ENCODE results near the gene ERVFRD-1.

Gene ERVFRD-1

GRCh38 chr6:11080296-11080695 is 31.2 kb downstream of the ERVFRD-1 start:
- Histone ChIP-seq H3K4me2 (ENCODE audit: low read depth, low read length) (no peak overlapping the region), H3K4me1 (ENCODE audit: low read length) (no peaks in the 10 kb centered on the region), H2AFZ (ENCODE audit: low read length) (no peak overlapping the region), H3K4me3 (ENCODE audit: low read length) (no peak overlapping the region), H3K79me2 (ENCODE audit: low read length) (no peaks in the 10 kb centered on the region), H3K27me3 (replicated peaks; ENCODE audit: insufficient read depth, low read length) (no peaks in the 10 kb centered on the region), H3K9me2 (replicated peaks; ENCODE audit: insufficient read depth, low read length) (no peaks in the 10 kb centered on the region), H3K9me3 (replicated peaks; ENCODE audit: insufficient read depth, low read length) (no peaks in the 10 kb centered on the region), H3K36me3 (replicated peaks; ENCODE audit: insufficient read depth, low read length) (no peaks in the 10 kb centered on the region), H3K27ac (ENCODE audit: low read length) (no peak overlapping the region), H4K20me1 (ENCODE audit: insufficient read depth, low read length) (no peaks in the 10 kb centered on the region), H3F3A (ENCODE audit: insufficient read depth, low read length) (no peaks in the 10 kb centered on the region), H3K9ac (ENCODE audit: low read length) (no peak overlapping the region)
- DNase-seq: no peak
- TF ChIP-seq EZH2phosphoT487 (IDR thresholded peaks at IDR 0.05; ENCODE audit: low read length): no peak
- TF ChIP-seq EZH2 (optimal IDR thresholded peaks at IDR 0.05; ENCODE audit: low read depth, low read length): no peak
- TF ChIP-seq, protein P1, sequence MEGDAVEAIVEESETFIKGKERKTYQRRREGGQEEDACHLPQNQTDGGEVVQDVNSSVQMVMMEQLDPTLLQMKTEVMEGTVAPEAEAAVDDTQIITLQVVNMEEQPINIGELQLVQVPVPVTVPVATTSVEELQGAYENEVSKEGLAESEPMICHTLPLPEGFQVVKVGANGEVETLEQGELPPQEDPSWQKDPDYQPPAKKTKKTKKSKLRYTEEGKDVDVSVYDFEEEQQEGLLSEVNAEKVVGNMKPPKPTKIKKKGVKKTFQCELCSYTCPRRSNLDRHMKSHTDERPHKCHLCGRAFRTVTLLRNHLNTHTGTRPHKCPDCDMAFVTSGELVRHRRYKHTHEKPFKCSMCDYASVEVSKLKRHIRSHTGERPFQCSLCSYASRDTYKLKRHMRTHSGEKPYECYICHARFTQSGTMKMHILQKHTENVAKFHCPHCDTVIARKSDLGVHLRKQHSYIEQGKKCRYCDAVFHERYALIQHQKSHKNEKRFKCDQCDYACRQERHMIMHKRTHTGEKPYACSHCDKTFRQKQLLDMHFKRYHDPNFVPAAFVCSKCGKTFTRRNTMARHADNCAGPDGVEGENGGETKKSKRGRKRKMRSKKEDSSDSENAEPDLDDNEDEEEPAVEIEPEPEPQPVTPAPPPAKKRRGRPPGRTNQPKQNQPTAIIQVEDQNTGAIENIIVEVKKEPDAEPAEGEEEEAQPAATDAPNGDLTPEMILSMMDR (IDR thresholded peaks at IDR 0.05; ENCODE audit: low read length): no peak

- H2AFZ ChIP-seq (ENCODE audit: low read length): no peak overlapping the region
- no peaks in the 10 kb centered on the region for H4K20me1 ChIP-seq (ENCODE audit: insufficient read depth, low read length)
Measured at GRCh38 chr6:11078266-11078665, 33.3 kb downstream of the ERVFRD-1 start.

DNA sequence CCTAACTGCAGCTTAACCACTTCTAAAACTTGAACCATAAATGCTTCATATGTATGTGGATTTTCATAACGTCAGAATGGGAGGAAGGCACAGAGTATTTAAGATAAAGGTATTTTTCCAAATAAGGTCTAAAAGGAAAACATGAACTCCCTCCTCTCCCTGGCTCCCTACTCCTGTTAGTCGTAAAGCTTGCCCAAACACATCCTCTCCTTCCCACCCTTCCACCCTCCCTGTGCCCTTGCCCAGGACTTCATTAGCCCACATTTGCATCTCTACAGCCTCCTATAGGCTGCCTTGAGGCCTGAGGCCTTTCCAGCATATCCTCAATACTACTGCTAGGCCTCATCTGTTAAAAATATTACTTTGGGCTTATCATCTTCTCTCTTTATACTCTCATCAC is 35.0 kb downstream of the ERVFRD-1 start:
- Histone ChIP-seq H2AFZ (ENCODE audit: low read length) (no peak overlapping the region), H3K9me3 (replicated peaks; ENCODE audit: insufficient read depth, low read length) (no peaks in the 10 kb centered on the region), H3K27me3 (replicated peaks; ENCODE audit: insufficient read depth, low read length) (no peaks in the 10 kb centered on the region), H3K36me3 (replicated peaks; ENCODE audit: insufficient read depth, low read length) (no peaks in the 10 kb centered on the region), H4K20me1 (ENCODE audit: insufficient read depth, low read length) (no peaks in the 10 kb centered on the region), H3K4me2 (ENCODE audit: low read depth, low read length) (no peak overlapping the region), H3K4me1 (ENCODE audit: low read length) (no peaks in the 10 kb centered on the region), H3K79me2 (ENCODE audit: low read length) (no peaks in the 10 kb centered on the region), H3K9me2 (replicated peaks; ENCODE audit: insufficient read depth, low read length) (no peaks in the 10 kb centered on the region), H3K9ac (ENCODE audit: low read length) (no peak overlapping the region), H3K27ac (ENCODE audit: low read length) (no peak overlapping the region), H3K4me3 (ENCODE audit: low read length) (no peak overlapping the region), H3F3A (ENCODE audit: insufficient read depth, low read length) (no peaks in the 10 kb centered on the region)
- DNase-seq: no peak
- TF ChIP-seq, protein P1 (IDR thresholded peaks at IDR 0.05; ENCODE audit: low read length): no peak
- no peak for TF ChIP-seq EZH2phosphoT487 (IDR thresholded peaks at IDR 0.05; ENCODE audit: low read length)
- TF ChIP-seq EZH2 (optimal IDR thresholded peaks at IDR 0.05; ENCODE audit: low read depth, low read length): no peak

More at GRCh38 chr6:11078266-11078665, 33.3 kb downstream of the ERVFRD-1 start:
- H3K9me2 ChIP-seq (replicated peaks; ENCODE audit: insufficient read depth, low read length): no peaks in the 10 kb centered on the region
- H3K9ac ChIP-seq (ENCODE audit: low read length): no peak overlapping the region
- no peaks in the 10 kb centered on the region for H3K79me2 ChIP-seq (ENCODE audit: low read length)
- no peak for DNase-seq
- no peaks in the 10 kb centered on the region for H3K4me1 ChIP-seq (ENCODE audit: low read length)
- H3F3A ChIP-seq (ENCODE audit: insufficient read depth, low read length): no peaks in the 10 kb centered on the region
- no peak overlapping the region for H3K4me2 ChIP-seq (ENCODE audit: low read depth, low read length)
- no peaks in the 10 kb centered on the region for H3K27me3 ChIP-seq (replicated peaks; ENCODE audit: insufficient read depth, low read length)
- no peak overlapping the region for H3K4me3 ChIP-seq (ENCODE audit: low read length)
- H3K9me3 ChIP-seq (replicated peaks; ENCODE audit: insufficient read depth, low read length): no peaks in the 10 kb centered on the region
- no peak overlapping the region for H3K27ac ChIP-seq (ENCODE audit: low read length)
- TF ChIP-seq EZH2 (optimal IDR thresholded peaks at IDR 0.05; ENCODE audit: low read depth, low read length) (no peak), EZH2phosphoT487 (IDR thresholded peaks at IDR 0.05; ENCODE audit: low read length) (no peak)
- TF ChIP-seq, protein P1 (IDR thresholded peaks at IDR 0.05; ENCODE audit: low read length): no peak
- H3K36me3 ChIP-seq (replicated peaks; ENCODE audit: insufficient read depth, low read length): no peaks in the 10 kb centered on the region

Data from MM.1S (cell line).